ENCODE measurements around the gene RNFT2. TPM values are rescaled to one million over a fixed set of nuclear protein-coding genes. Genes with fewer than 3 reads are reported as not detected.

Gene RNFT2
- polyA plus RNA-seq, 2 of the 4 experiments (the other 2 are of a cell fraction): 2.6 to 7.2 TPM

DNA sequence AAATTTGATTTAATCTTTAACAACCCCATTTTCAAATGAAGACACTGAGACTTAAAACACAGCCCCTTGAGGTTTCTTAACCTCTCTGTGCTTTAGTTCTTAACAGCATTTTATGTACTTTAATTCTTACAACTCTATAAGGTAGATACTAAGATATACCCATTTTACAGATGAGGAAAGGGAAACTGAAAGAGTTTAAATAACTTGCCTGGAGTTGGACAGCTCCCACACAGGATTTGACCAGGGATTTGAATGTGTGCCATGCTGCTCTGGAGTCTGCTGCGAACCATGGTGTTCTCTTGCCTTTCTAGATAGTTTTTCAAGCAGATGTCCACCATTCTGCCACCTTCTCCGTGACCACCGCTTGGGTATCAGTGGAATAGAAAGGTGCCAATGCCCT, 28.2 kb downstream of the RNFT2 start:
- no peak for DNase-seq (ENCODE audit: low read depth in 1 of 2, low spot score in 1 of 2)
- Histone ChIP-seq H3K27ac (no peak overlapping the region), H3K9me3 (no peaks in the 10 kb centered on the region), H3K4me1 (no peaks in the 10 kb centered on the region), H3K4me2 (no peak overlapping the region), H3K4me3 (no peak overlapping the region)
- no peak for ATAC-seq
- 93% methylated on average over 3 of the region's 3 CpGs for WGBS (ENCODE audit: missing lambda C conversion rate)
- TF ChIP-seq, protein P1, sequence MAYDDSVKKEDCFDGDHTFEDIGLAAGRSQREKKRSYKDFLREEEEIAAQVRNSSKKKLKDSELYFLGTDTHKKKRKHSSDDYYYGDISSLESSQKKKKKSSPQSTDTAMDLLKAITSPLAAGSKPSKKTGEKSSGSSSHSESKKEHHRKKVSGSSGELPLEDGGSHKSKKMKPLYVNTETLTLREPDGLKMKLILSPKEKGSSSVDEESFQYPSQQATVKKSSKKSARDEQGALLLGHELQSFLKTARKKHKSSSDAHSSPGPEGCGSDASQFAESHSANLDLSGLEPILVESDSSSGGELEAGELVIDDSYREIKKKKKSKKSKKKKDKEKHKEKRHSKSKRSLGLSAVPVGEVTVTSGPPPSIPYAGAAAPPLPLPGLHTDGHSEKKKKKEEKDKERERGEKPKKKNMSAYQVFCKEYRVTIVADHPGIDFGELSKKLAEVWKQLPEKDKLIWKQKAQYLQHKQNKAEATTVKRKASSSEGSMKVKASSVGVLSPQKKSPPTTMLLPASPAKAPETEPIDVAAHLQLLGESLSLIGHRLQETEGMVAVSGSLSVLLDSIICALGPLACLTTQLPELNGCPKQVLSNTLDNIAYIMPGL (CRISPR knock-in tag; IDR thresholded peaks at IDR 0.05; ENCODE audit: borderline replicate concordance): no peak
- no peak for TF ChIP-seq RARB (CRISPR knock-in tag; IDR thresholded peaks at IDR 0.05)
- TF ChIP-seq, protein P2, sequence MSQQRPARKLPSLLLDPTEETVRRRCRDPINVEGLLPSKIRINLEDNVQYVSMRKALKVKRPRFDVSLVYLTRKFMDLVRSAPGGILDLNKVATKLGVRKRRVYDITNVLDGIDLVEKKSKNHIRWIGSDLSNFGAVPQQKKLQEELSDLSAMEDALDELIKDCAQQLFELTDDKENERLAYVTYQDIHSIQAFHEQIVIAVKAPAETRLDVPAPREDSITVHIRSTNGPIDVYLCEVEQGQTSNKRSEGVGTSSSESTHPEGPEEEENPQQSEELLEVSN (IDR thresholded peaks at IDR 0.05; ENCODE audit: borderline replicate concordance, low read depth): no peak
- no peak for TF ChIP-seq EHMT2 (IDR thresholded peaks at IDR 0.05; ENCODE audit: low read depth)
- TF ChIP-seq, protein P3, sequence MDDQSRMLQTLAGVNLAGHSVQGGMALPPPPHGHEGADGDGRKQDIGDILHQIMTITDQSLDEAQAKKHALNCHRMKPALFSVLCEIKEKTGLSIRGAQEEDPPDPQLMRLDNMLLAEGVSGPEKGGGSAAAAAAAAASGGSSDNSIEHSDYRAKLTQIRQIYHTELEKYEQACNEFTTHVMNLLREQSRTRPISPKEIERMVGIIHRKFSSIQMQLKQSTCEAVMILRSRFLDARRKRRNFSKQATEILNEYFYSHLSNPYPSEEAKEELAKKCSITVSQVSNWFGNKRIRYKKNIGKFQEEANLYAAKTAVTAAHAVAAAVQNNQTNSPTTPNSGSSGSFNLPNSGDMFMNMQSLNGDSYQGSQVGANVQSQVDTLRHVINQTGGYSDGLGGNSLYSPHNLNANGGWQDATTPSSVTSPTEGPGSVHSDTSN (IDR thresholded peaks at IDR 0.05): no peak
- no peak for TF ChIP-seq JUNB (IDR thresholded peaks at IDR 0.05)
- TF ChIP-seq SMC3 (IDR thresholded peaks at IDR 0.05): no peak
- no peak for TF ChIP-seq CBX8 (IDR thresholded peaks at IDR 0.05)
- TF ChIP-seq EP300 (IDR thresholded peaks at IDR 0.05): no peak
- no peak for TF ChIP-seq MAFK (IDR thresholded peaks at IDR 0.05; ENCODE audit: partially characterized antibody)
- TF ChIP-seq, protein P4, sequence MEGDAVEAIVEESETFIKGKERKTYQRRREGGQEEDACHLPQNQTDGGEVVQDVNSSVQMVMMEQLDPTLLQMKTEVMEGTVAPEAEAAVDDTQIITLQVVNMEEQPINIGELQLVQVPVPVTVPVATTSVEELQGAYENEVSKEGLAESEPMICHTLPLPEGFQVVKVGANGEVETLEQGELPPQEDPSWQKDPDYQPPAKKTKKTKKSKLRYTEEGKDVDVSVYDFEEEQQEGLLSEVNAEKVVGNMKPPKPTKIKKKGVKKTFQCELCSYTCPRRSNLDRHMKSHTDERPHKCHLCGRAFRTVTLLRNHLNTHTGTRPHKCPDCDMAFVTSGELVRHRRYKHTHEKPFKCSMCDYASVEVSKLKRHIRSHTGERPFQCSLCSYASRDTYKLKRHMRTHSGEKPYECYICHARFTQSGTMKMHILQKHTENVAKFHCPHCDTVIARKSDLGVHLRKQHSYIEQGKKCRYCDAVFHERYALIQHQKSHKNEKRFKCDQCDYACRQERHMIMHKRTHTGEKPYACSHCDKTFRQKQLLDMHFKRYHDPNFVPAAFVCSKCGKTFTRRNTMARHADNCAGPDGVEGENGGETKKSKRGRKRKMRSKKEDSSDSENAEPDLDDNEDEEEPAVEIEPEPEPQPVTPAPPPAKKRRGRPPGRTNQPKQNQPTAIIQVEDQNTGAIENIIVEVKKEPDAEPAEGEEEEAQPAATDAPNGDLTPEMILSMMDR (IDR thresholded peaks at IDR 0.05): no peak
- TF ChIP-seq SREBF2 (IDR thresholded peaks at IDR 0.05): no peak
- ChIA-PET CTCF (interaction anchor here (0.7 to 2.5 kb wide), 3 partner anchors 14 to 57 kb away, joined by 3 to 7 read pairs (median 7); no protein-coding TSS in a partner anchor), POLR2A (no interaction called here)
- no peak for FAIRE-seq

DNA sequence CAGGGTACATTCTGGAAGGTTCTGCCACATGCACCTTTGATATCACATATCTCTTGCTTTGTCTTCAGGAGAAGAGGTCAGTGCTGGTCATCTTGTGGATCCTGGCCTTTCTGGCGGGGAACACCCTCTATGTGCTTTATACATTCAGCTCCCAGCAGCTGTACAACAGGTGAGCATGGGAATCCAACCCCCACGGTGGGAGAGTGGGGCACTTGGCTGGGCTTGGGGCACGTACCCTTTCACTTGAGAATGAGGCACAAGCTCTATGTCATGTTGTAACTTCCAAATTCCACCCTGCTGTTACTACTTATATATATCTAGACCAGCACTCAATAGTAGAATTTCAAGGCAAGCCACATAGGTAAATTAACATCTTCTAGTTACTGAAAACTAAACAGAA, 28.6 kb downstream of the RNFT2 start:
- 85% methylated on average over 3 of the region's 3 CpGs for WGBS (ENCODE audit: missing lambda C conversion rate)

More for the DNA sequence above, 28.6 kb downstream of the RNFT2 start:
- no peak for FAIRE-seq
- Histone ChIP-seq H3K4me1 (no peaks in the 10 kb centered on the region), H3K4me2 (no peak overlapping the region), H3K4me3 (no peak overlapping the region), H3K27ac (no peak overlapping the region), H3K9me3 (no peaks in the 10 kb centered on the region)
- TF ChIP-seq, protein P5, sequence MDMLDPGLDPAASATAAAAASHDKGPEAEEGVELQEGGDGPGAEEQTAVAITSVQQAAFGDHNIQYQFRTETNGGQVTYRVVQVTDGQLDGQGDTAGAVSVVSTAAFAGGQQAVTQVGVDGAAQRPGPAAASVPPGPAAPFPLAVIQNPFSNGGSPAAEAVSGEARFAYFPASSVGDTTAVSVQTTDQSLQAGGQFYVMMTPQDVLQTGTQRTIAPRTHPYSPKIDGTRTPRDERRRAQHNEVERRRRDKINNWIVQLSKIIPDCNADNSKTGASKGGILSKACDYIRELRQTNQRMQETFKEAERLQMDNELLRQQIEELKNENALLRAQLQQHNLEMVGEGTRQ (IDR thresholded peaks at IDR 0.05): no peak
- TF ChIP-seq, protein P1 (CRISPR knock-in tag; IDR thresholded peaks at IDR 0.05; ENCODE audit: borderline replicate concordance): no peak
- TF ChIP-seq CHD2 (IDR thresholded peaks at IDR 0.05; ENCODE audit: low read length, partially characterized antibody) (no peak), KDM5A (IDR thresholded peaks at IDR 0.05) (no peak), EHMT2 (IDR thresholded peaks at IDR 0.05; ENCODE audit: low read depth) (no peak), TFCP2L1 (CRISPR knock-in tag; IDR thresholded peaks at IDR 0.05) (no peak), CBX2 (IDR thresholded peaks at IDR 0.05; ENCODE audit: borderline replicate concordance, low read depth) (no peak), RNF2 (IDR thresholded peaks at IDR 0.05; ENCODE audit: borderline replicate concordance, low read depth) (no peak), MYC (IDR thresholded peaks at IDR 0.05; ENCODE audit: borderline replicate concordance, low read length) (no peak), MAZ (IDR thresholded peaks at IDR 0.05; ENCODE audit: borderline replicate concordance, low read depth, low read length) (no peak)
- no peak for DNase-seq (ENCODE audit: low read depth in 1 of 2, low spot score in 1 of 2)
- CTCF ChIA-PET: interaction anchor here (0.7 to 2.5 kb wide), 2 partner anchors 14 to 17 kb away, joined by 3 to 7 read pairs; no protein-coding TSS in a partner anchor
- no peak for ATAC-seq
- POLR2A ChIA-PET: no interaction called here
